Smooth muscle cell (in vitro differentiated cells): ENCODE measurements around the gene GPR45. TPM values are rescaled to one million over a fixed set of nuclear protein-coding genes. Genes with fewer than 3 reads are reported as not detected.

Experiments used
- DNase-seq: peaks from one replicate; lab custom pipeline; 2025; ENCODE audit not compliant: unreplicated experiment; lab: John Stamatoyannopoulos, UW
- H2AFZ ChIP-seq: fragments of 200-600 bp; sonication (generic); 2 replicates; pipeline ENCODE4 v1.6.0; 2016; ENCODE audit warnings: antibody characterized with exemption, low read depth, mild to moderate bottlenecking
- H3F3A ChIP-seq: fragments of 200-600 bp; sonication (generic); 2 replicates; pipeline ENCODE4 v1.6.0; 2017; ENCODE audit warnings: antibody characterized with exemption, low read depth
- H3K27ac ChIP-seq: fragments of 200-600 bp; sonication (generic); 2 replicates; pipeline ENCODE4 v1.5.1; 2016; ENCODE audit warnings: low read depth, mild to moderate bottlenecking
- H3K27me3 ChIP-seq: fragments of 200-600 bp; sonication (generic); 2 replicates; pipeline ENCODE4 v1.6.1; 2016; ENCODE audit warnings: low read depth, mild to moderate bottlenecking
- H3K36me3 ChIP-seq: fragments of 200-600 bp; sonication (generic); 2 replicates; pipeline ENCODE4 v1.5.1; 2016; ENCODE audit warnings: low read depth
- H3K4me1 ChIP-seq: fragments of 200-600 bp; sonication (generic); 2 replicates; pipeline ENCODE4 v1.5.1; 2016; ENCODE audit warnings: low read depth
- H3K4me2 ChIP-seq: fragments of 200-600 bp; sonication (generic); 2 replicates; pipeline ENCODE4 v1.6.0; 2016; ENCODE audit warnings: mild to moderate bottlenecking
- H3K4me3 ChIP-seq: fragments of 200-600 bp; sonication (generic); 2 replicates; pipeline ENCODE4 v1.5.1; 2016; ENCODE audit warnings: mild to moderate bottlenecking
- H3K79me2 ChIP-seq: fragments of 200-600 bp; sonication (generic); 2 replicates; pipeline ENCODE4 v1.6.0; 2016; ENCODE audit warnings: low read depth, mild to moderate bottlenecking
- H3K9ac ChIP-seq: fragments of 200-600 bp; sonication (generic); 2 replicates; pipeline ENCODE4 v1.6.0; 2016; ENCODE audit warnings: low read depth
- H3K9me3 ChIP-seq: fragments of 200-600 bp; sonication (generic); replicated peaks from 2 replicates; pipeline ENCODE4 v1.5.1; 2016; ENCODE audit warnings: low read depth
- H4K20me1 ChIP-seq: fragments of 200-600 bp; sonication (generic); 2 replicates; pipeline ENCODE4 v1.6.0; 2016; ENCODE audit warnings: low read depth
- CTCF ChIP-seq: fragments of 200-600 bp; sonication (generic); IDR thresholded peaks from 2 replicates; pipeline ENCODE4 v1.5.1; 2017; ENCODE audit warnings: borderline replicate concordance, mild to moderate bottlenecking, antibody characterized with exemption; ENCODE audit not compliant: insufficient read depth, poor library complexity, severe bottlenecking
- WGBS: methylation state at CpG from one replicate; pipeline ENCODE4 v1.1.7; 2016; ENCODE audit warnings: low lambda C conversion rate; 5-methylcytosine and 5-hydroxymethylcytosine counted together
- polyA plus RNA-seq: library from polyadenylated mRNA; unstranded; fragments of >200 nt; fragmentation: Nextera tagmentation; extraction: Ambion mirVana; gene quantifications from 2 replicates; pipeline ENCODE4 v1.2.1, GENCODE V29; 2016
- total RNA-seq: library from RNA; depleted of rRNA; stranded (reverse); fragments of >200 nt; gene quantifications from 2 replicates; pipeline ENCODE4 v1.2.3, GENCODE V29; 2014

GPR45 gene
- total and polyA plus RNA-seq, 2 experiments from 2014 or later = not detected

- DNase-seq = no peak
- no peak for TF ChIP-seq CTCF
- peak overlapping the region; percentile 89 for H2AFZ ChIP-seq
- no peaks in the 10 kb centered on the region for H4K20me1 ChIP-seq
- no peak overlapping the region for H3K9ac ChIP-seq
- 80% methylated on average over 14 of the region's 14 CpGs for WGBS
- H3K4me3 ChIP-seq = no peak overlapping the region
- H3K27me3 ChIP-seq = no peaks in the 10 kb centered on the region
- no peaks in the 10 kb centered on the region for H3F3A ChIP-seq
- no peaks in the 10 kb centered on the region for H3K9me3 ChIP-seq
- peak overlapping the region; percentile 4 for H3K27ac ChIP-seq
- H3K36me3 ChIP-seq = no peaks in the 10 kb centered on the region
- H3K4me2 ChIP-seq = peak overlapping the region; percentile 47
- no peaks in the 10 kb centered on the region for H3K4me1 ChIP-seq
- no peaks in the 10 kb centered on the region for H3K79me2 ChIP-seq
Observed at GRCh38 chr2:105238664-105239240, 2.8 kb upstream of the GPR45 start.

- TF ChIP-seq CTCF = no peak
- Histone ChIP-seq H3F3A (no peaks in the 10 kb centered on the region), H4K20me1 (no peaks in the 10 kb centered on the region), H3K4me2 (peak overlapping the region; percentile 2), H3K27ac (peak overlapping the region; percentile 45), H3K9me3 (no peaks in the 10 kb centered on the region), H3K79me2 (no peaks in the 10 kb centered on the region), H3K4me1 (no peaks in the 10 kb centered on the region), H3K9ac (no peak overlapping the region), H3K4me3 (no peak overlapping the region), H3K36me3 (no peaks in the 10 kb centered on the region), H3K27me3 (no peaks in the 10 kb centered on the region), H2AFZ (no peak overlapping the region)
- 32% methylated on average over 2 of the region's 2 CpGs for WGBS
- no peak for DNase-seq
Observed at GRCh38 chr2:105239924-105240323, 1.6 kb upstream of the GPR45 start.

GRCh38 chr2:105242286-105242993 is 897 bp downstream of the GPR45 start:
- Histone ChIP-seq H3K4me1 (no peaks in the 10 kb centered on the region), H2AFZ (no peak overlapping the region), H3K9me3 (no peaks in the 10 kb centered on the region), H3F3A (no peaks in the 10 kb centered on the region), H3K27me3 (no peaks in the 10 kb centered on the region), H4K20me1 (no peaks in the 10 kb centered on the region), H3K4me2 (no peak overlapping the region), H3K4me3 (no peak overlapping the region), H3K36me3 (no peaks in the 10 kb centered on the region), H3K9ac (no peak overlapping the region), H3K79me2 (no peaks in the 10 kb centered on the region), H3K27ac (no peak overlapping the region)
- TF ChIP-seq CTCF = no peak
- 96% methylated on average over 50 of the region's 50 CpGs for WGBS
- DNase-seq = no peak

- Histone ChIP-seq H3K4me1 (no peaks in the 10 kb centered on the region), H3K27ac (no peak overlapping the region), H3K79me2 (no peaks in the 10 kb centered on the region), H3K4me3 (no peak overlapping the region), H3K9me3 (no peaks in the 10 kb centered on the region), H3K9ac (no peak overlapping the region), H2AFZ (no peak overlapping the region), H3K4me2 (no peak overlapping the region), H4K20me1 (no peaks in the 10 kb centered on the region), H3K27me3 (no peaks in the 10 kb centered on the region), H3K36me3 (no peaks in the 10 kb centered on the region), H3F3A (no peaks in the 10 kb centered on the region)
- DNase-seq = no peak
- TF ChIP-seq CTCF = no peak
- WGBS = 71% methylated on average over 5 of the region's 5 CpGs
Observed at GRCh38 chr2:105243961-105244360, 2.4 kb downstream of the GPR45 start.
